ENCODE results near the gene TMPRSS9. TPM values are rescaled to one million over a fixed set of nuclear protein-coding genes. Genes with fewer than 3 reads are reported as not detected.

TMPRSS9 gene
- polyA plus RNA-seq, 3 donors: 0.12 to 0.30 TPM; not detected in 1

DNA sequence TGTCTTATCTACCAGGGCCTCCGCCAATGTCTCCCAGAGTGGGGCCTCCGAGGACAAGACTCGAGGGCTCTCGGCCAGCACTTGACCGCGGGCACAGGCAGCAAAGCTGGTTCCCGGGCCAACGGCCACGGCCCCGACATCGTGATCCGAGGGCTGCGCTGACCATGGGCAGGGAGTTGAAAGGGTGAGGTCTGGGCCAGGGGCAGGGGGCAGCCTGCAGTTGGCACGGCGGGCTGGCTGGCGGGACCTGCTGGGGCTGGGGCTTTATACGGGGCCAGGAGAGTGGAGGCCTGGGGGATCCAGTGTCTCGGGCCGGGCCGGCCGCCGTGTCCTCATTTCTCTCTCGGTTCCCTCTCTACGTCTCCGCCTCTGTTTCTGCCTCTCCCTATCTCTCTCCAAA, 42.3 kb upstream of the TMPRSS9 start:
- H3K79me2 ChIP-seq (ENCODE audit: insufficient read depth, low read length): no peaks in the 10 kb centered on the region
- Mint-ChIP-seq H3K4me1 (peaks cover 16% of the 10 kb centered on the region), H3K4me3 (no peak overlapping the region), H3K27ac (no peak overlapping the region), H3K27me3 (ENCODE audit: low read depth in 3 of 3) (peaks cover 0 to 19% (median 10%) of the 10 kb centered on the region in 3 donors), H3K36me3 (peaks cover 5 to 26% of the 10 kb centered on the region in 2 donors), H3K9me3 (peaks cover 8 to 18% (median 15%) of the 10 kb centered on the region in 7 donors)
- H3K4me1 ChIP-seq (ENCODE audit: control insufficient read depth in 1 of 2, insufficient read depth in 2 of 2, low read length in 2 of 2): peaks cover 15 to 21% of the 10 kb centered on the region in 2 donors
- peaks cover 0 to 6% of the 10 kb centered on the region in 2 donors for H3K27me3 ChIP-seq (ENCODE audit: control insufficient read depth in 2 of 2, insufficient read depth in 2 of 2, low read length in 2 of 2)
- TF ChIP-seq, protein P1, sequence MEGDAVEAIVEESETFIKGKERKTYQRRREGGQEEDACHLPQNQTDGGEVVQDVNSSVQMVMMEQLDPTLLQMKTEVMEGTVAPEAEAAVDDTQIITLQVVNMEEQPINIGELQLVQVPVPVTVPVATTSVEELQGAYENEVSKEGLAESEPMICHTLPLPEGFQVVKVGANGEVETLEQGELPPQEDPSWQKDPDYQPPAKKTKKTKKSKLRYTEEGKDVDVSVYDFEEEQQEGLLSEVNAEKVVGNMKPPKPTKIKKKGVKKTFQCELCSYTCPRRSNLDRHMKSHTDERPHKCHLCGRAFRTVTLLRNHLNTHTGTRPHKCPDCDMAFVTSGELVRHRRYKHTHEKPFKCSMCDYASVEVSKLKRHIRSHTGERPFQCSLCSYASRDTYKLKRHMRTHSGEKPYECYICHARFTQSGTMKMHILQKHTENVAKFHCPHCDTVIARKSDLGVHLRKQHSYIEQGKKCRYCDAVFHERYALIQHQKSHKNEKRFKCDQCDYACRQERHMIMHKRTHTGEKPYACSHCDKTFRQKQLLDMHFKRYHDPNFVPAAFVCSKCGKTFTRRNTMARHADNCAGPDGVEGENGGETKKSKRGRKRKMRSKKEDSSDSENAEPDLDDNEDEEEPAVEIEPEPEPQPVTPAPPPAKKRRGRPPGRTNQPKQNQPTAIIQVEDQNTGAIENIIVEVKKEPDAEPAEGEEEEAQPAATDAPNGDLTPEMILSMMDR (IDR thresholded peaks at IDR 0.05): no peak
- intact Hi-C loops (cut with micrococcal nuclease): loop anchor here (5.0 kb wide), 3 partner anchors 40 to 165 kb away; partner anchors contain the start of genes AP3D1 (in 2 of the 2), PLEKHJ1 (in 1 of the 2) and SF3A2 (in 1 of the 2)
- H4K20me1 ChIP-seq (ENCODE audit: insufficient read depth, low read length): no peaks in the 10 kb centered on the region
- H3K36me3 ChIP-seq (replicated peaks in 1 of 2; ENCODE audit: control insufficient read depth in 1 of 2, insufficient read depth in 2 of 2, low read length in 2 of 2): peaks cover 11 to 13% of the 10 kb centered on the region in 2 donors
- H3K9ac ChIP-seq (ENCODE audit: insufficient read depth, low read length, poor library complexity, severe bottlenecking): no peak overlapping the region
- no peak for DNase-seq
- no peak overlapping the region for H3K27ac ChIP-seq (ENCODE audit: low read depth in 1 of 2, low read length in 2 of 2)
- no peak overlapping the region for H2AFZ ChIP-seq (ENCODE audit: insufficient read depth, low read depth, low read length, poor library complexity, severe bottlenecking)
- no peak overlapping the region for H3K4me3 ChIP-seq (replicated peaks in 1 of 3; ENCODE audit: low read depth in 2 of 3, low read length in 3 of 3)
- H3K9me3 ChIP-seq (replicated peaks in 1 of 2; ENCODE audit: control insufficient read depth in 1 of 2, insufficient read depth in 1 of 2, low read length in 2 of 2): peaks cover 0 to 10% of the 10 kb centered on the region in 2 donors
- 98% methylated on average over 15 of the region's 25 CpGs for WGBS (ENCODE audit: insufficient coverage)
- H3K4me2 ChIP-seq (replicated peaks; ENCODE audit: extremely low read depth, low read length, poor library complexity, severe bottlenecking): no peak overlapping the region

DNA sequence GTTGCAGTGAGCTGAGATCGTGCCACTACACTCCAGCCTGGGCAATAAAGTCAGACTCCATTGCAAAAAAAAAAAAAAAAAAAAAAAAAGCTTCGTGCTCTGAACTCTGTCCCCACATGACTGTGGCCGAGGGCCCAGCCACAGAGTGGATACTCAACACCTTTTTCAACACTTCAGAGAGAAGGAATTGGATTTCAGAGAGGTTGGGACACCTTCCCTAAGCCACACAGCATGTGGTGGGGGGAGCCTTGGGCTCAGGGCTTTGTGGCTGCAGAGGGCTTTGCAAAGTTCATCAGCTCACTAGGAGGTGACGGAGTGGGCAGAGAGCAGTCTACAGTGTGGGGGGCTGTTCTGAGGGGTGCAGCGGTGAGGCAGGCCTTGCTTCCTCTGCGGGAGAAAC, 41.1 kb upstream of the TMPRSS9 start:
- no peak overlapping the region for H2AFZ ChIP-seq (ENCODE audit: insufficient read depth, low read depth, low read length, poor library complexity, severe bottlenecking)
- no peak for DNase-seq
- Mint-ChIP-seq H3K4me1 (peaks cover 16% of the 10 kb centered on the region), H3K4me3 (no peak overlapping the region), H3K9me3 (peaks cover 8 to 17% (median 13%) of the 10 kb centered on the region in 7 donors), H3K27me3 (ENCODE audit: low read depth in 3 of 3) (peaks cover 0 to 10% (median 0%) of the 10 kb centered on the region in 3 donors), H3K36me3 (peaks cover 11 to 38% of the 10 kb centered on the region in 2 donors), H3K27ac (no peak overlapping the region)
- WGBS (ENCODE audit: insufficient coverage): 33% methylated on average over 3 of the region's 6 CpGs
- peaks cover 15 to 21% of the 10 kb centered on the region in 2 donors for H3K4me1 ChIP-seq (ENCODE audit: control insufficient read depth in 1 of 2, insufficient read depth in 2 of 2, low read length in 2 of 2)
- H4K20me1 ChIP-seq (ENCODE audit: insufficient read depth, low read length): no peaks in the 10 kb centered on the region
- no peaks in the 10 kb centered on the region for H3K79me2 ChIP-seq (ENCODE audit: insufficient read depth, low read length)
- intact Hi-C loops (cut with micrococcal nuclease): loop anchor here (5.0 kb wide), 3 partner anchors 42 to 167 kb away; partner anchors contain the start of genes AP3D1 (in 2 of the 2), PLEKHJ1 (in 1 of the 2) and SF3A2 (in 1 of the 2)
- no peaks in the 10 kb centered on the region for H3K27me3 ChIP-seq (ENCODE audit: control insufficient read depth in 2 of 2, insufficient read depth in 2 of 2, low read length in 2 of 2)
- H3K4me3 ChIP-seq (replicated peaks in 1 of 3; ENCODE audit: low read depth in 2 of 3, low read length in 3 of 3): no peak overlapping the region
- H3K27ac ChIP-seq (ENCODE audit: low read depth in 1 of 2, low read length in 2 of 2): no peak overlapping the region
- peaks cover 0 to 10% of the 10 kb centered on the region in 2 donors for H3K9me3 ChIP-seq (replicated peaks in 1 of 2; ENCODE audit: control insufficient read depth in 1 of 2, insufficient read depth in 1 of 2, low read length in 2 of 2)
- TF ChIP-seq, protein P1 (IDR thresholded peaks at IDR 0.05): no peak
- H3K4me2 ChIP-seq (replicated peaks; ENCODE audit: extremely low read depth, low read length, poor library complexity, severe bottlenecking): no peak overlapping the region
- H3K9ac ChIP-seq (ENCODE audit: insufficient read depth, low read length, poor library complexity, severe bottlenecking): no peak overlapping the region
- H3K36me3 ChIP-seq (replicated peaks in 1 of 2; ENCODE audit: control insufficient read depth in 1 of 2, insufficient read depth in 2 of 2, low read length in 2 of 2): peaks cover 17 to 25% of the 10 kb centered on the region in 2 donors
